Endothelial cell of umbilical vein (primary cell): ENCODE data around the gene SMURF1.

ENCODE experiments used
- EZH2 ChIP-seq: IDR thresholded peaks from 2 replicates; pipeline ENCODE4 v1.6.1; 2012; ENCODE audit warnings: borderline replicate concordance, low read depth, mild to moderate bottlenecking, moderate library complexity, low read length, inconsistent platforms; ENCODE audit not compliant: severe bottlenecking
- FOS ChIP-seq: IDR thresholded peaks from 2 replicates; pipeline ENCODE4 v1.6.1; 2011; ENCODE audit warnings: mild to moderate bottlenecking, low read length, moderate library complexity, borderline replicate concordance; ENCODE audit not compliant: insufficient read depth
- MYC ChIP-seq: IDR thresholded peaks from one replicate; pipeline ENCODE4 v1.6.1; 2011; ENCODE audit warnings: mild to moderate bottlenecking, low read depth, low read length
- POLR2A ChIP-seq: IDR thresholded peaks from 2 replicates; pipeline ENCODE4 v1.6.1; 2012; ENCODE audit warnings: low read depth, mild to moderate bottlenecking, control low read depth, low read length
- POLR2AphosphoS5 ChIP-seq: IDR thresholded peaks from 2 replicates; pipeline ENCODE4 v1.6.1; 2012; ENCODE audit warnings: low read depth, mild to moderate bottlenecking, control low read depth, low read length, moderate library complexity; ENCODE audit not compliant: insufficient read depth
- TF ChIP-seq, protein P1 (sequence below), 2 donors: IDR thresholded peaks; 1 replicate in 1 of 2; 2 replicates in 1 of 2; pipeline ENCODE4 v1.5.1; 2011; ENCODE audit warnings: low read length in 2 of 2, mild to moderate bottlenecking in 2 of 2, moderate library complexity in 2 of 2, control low read depth in 1 of 2, inconsistent platforms in 1 of 2, low read depth in 1 of 2; ENCODE audit not compliant: insufficient read depth in 1 of 2; ENCODE audit errors: extremely low read depth in 1 of 2

- TF ChIP-seq, protein P1, sequence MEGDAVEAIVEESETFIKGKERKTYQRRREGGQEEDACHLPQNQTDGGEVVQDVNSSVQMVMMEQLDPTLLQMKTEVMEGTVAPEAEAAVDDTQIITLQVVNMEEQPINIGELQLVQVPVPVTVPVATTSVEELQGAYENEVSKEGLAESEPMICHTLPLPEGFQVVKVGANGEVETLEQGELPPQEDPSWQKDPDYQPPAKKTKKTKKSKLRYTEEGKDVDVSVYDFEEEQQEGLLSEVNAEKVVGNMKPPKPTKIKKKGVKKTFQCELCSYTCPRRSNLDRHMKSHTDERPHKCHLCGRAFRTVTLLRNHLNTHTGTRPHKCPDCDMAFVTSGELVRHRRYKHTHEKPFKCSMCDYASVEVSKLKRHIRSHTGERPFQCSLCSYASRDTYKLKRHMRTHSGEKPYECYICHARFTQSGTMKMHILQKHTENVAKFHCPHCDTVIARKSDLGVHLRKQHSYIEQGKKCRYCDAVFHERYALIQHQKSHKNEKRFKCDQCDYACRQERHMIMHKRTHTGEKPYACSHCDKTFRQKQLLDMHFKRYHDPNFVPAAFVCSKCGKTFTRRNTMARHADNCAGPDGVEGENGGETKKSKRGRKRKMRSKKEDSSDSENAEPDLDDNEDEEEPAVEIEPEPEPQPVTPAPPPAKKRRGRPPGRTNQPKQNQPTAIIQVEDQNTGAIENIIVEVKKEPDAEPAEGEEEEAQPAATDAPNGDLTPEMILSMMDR (IDR thresholded peaks at IDR 0.05; ENCODE audit: extremely low read depth in 1 of 2, insufficient read depth in 1 of 2, low read depth in 1 of 2, low read length in 2 of 2): no peak
- TF ChIP-seq POLR2A (no peak), POLR2AphosphoS5 (no peak), FOS (no peak), EZH2 (no peak), MYC (no peak)
These were observed 2.6 kb downstream of the SMURF1 start for GRCh38 chr7:99141334-99141733.
